H9 (cell line): ENCODE data around the gene ATXN7. TPM values are rescaled to one million over a fixed set of nuclear protein-coding genes. Genes with fewer than 3 reads are reported as not detected.

Experiments used
- DNase-seq: peaks from one replicate; pipeline ENCODE4 v3.0.0-alpha.2; 2017
- H2AFZ ChIP-seq: one replicate; pipeline ENCODE4 v1.6.1; 2013; ENCODE audit warnings: mild to moderate bottlenecking, low read length, control low read depth, moderate library complexity
- H2AK5ac ChIP-seq: 2 replicates; pipeline ENCODE4 v1.6.1; 2013; ENCODE audit warnings: low read length, control low read depth, mixed read lengths; ENCODE audit not compliant: insufficient read length
- H2BK120ac ChIP-seq: one replicate; pipeline ENCODE4 v1.6.1; 2013; ENCODE audit warnings: low read depth, mild to moderate bottlenecking, low read length, control low read depth, inconsistent platforms; ENCODE audit not compliant: poor library complexity, severe bottlenecking
- H2BK12ac ChIP-seq: 2 replicates; pipeline ENCODE4 v1.6.1; 2013; ENCODE audit warnings: low read length, control low read depth, mixed read lengths, low read depth; ENCODE audit not compliant: insufficient read length
- H2BK15ac ChIP-seq: 2 replicates; pipeline ENCODE4 v1.6.1; 2013; ENCODE audit warnings: low read depth, low read length, control low read depth
- H2BK20ac ChIP-seq: one replicate; pipeline ENCODE4 v1.6.1; 2013; ENCODE audit warnings: low read depth, mild to moderate bottlenecking, low read length, control low read depth, inconsistent platforms; ENCODE audit not compliant: poor library complexity, severe bottlenecking
- H2BK5ac ChIP-seq: 2 replicates; pipeline ENCODE4 v1.6.1; 2013; ENCODE audit warnings: low read length, control low read depth, mixed read lengths; ENCODE audit not compliant: insufficient read length
- H3K14ac ChIP-seq: 2 replicates; pipeline ENCODE4 v1.6.1; 2013; ENCODE audit warnings: low read length, control low read depth; ENCODE audit not compliant: insufficient read depth
- H3K18ac ChIP-seq: 2 replicates; pipeline ENCODE4 v1.6.1; 2013; ENCODE audit warnings: low read depth, mild to moderate bottlenecking, mixed read lengths, low read length, control low read depth; ENCODE audit not compliant: insufficient read length
- H3K23ac ChIP-seq: 2 replicates; pipeline ENCODE4 v1.6.1; 2013; ENCODE audit warnings: low read length, control low read depth, mixed read lengths, low read depth; ENCODE audit not compliant: insufficient read length
- H3K23me2 ChIP-seq: 2 replicates; pipeline ENCODE4 v1.6.1; 2013; ENCODE audit warnings: low read depth, mild to moderate bottlenecking, mixed read lengths, low read length, control low read depth; ENCODE audit not compliant: insufficient read length, poor library complexity, severe bottlenecking
- H3K27ac ChIP-seq: 2 replicates; pipeline ENCODE4 v1.5.1; 2013; ENCODE audit warnings: low read length, control low read depth, mixed read lengths, low read depth; ENCODE audit not compliant: insufficient read length
- H3K27me3 ChIP-seq: 2 replicates; pipeline ENCODE4 v1.6.1; 2013; ENCODE audit warnings: low read length, control low read depth, inconsistent platforms; ENCODE audit not compliant: insufficient read depth
- H3K4ac ChIP-seq: 2 replicates; pipeline ENCODE4 v1.6.1; 2013; ENCODE audit warnings: low read depth, mild to moderate bottlenecking, control low read depth, inconsistent platforms, low read length, moderate library complexity
- H3K4me1 ChIP-seq: 2 replicates; pipeline ENCODE4 v1.6.1; 2013; ENCODE audit warnings: low read length, control low read depth, inconsistent platforms; ENCODE audit not compliant: insufficient read depth
- H3K4me2 ChIP-seq: 2 replicates; pipeline ENCODE4 v1.6.1; 2013; ENCODE audit warnings: low read length, control low read depth, mixed read lengths; ENCODE audit not compliant: insufficient read length, insufficient read depth
- H3K56ac ChIP-seq: 2 replicates; pipeline ENCODE4 v1.6.1; 2013; ENCODE audit warnings: low read depth, mild to moderate bottlenecking, mixed read lengths, low read length, control low read depth; ENCODE audit not compliant: insufficient read length
- H3K79me1 ChIP-seq: 2 replicates; pipeline ENCODE4 v1.6.1; 2013; ENCODE audit warnings: low read depth, mild to moderate bottlenecking, moderate library complexity, low read length, control low read depth, inconsistent platforms; ENCODE audit not compliant: insufficient read depth, poor library complexity, severe bottlenecking
- H3K79me2 ChIP-seq: 2 replicates; pipeline ENCODE4 v1.6.1; 2013; ENCODE audit warnings: low read length, control low read depth, inconsistent platforms; ENCODE audit not compliant: insufficient read depth
- H3K9ac ChIP-seq: 2 replicates; pipeline ENCODE4 v1.6.1; 2013; ENCODE audit warnings: low read length, control low read depth, mixed read lengths; ENCODE audit not compliant: insufficient read length; ENCODE audit errors: extremely low read depth
- H3K9me3 ChIP-seq: one replicate; pipeline ENCODE4 v1.6.1; 2013; ENCODE audit warnings: low read depth, low read length, inconsistent platforms; ENCODE audit not compliant: control insufficient read depth
- H3T11ph ChIP-seq: one replicate; pipeline ENCODE4 v1.6.1; 2013; ENCODE audit warnings: mild to moderate bottlenecking, low read length, control low read depth, inconsistent platforms
- H4K20me1 ChIP-seq: one replicate; pipeline ENCODE4 v1.6.1; 2013; ENCODE audit not compliant: control insufficient read depth, insufficient read length, insufficient read depth
- H4K5ac ChIP-seq: 2 replicates; pipeline ENCODE4 v1.6.1; 2013; ENCODE audit warnings: low read depth, mild to moderate bottlenecking, mixed read lengths, low read length, control low read depth; ENCODE audit not compliant: insufficient read length
- H4K8ac ChIP-seq: replicated peaks from 2 replicates; pipeline ENCODE4 v1.6.1; 2013; ENCODE audit warnings: low read length, control low read depth, mixed read lengths, low read depth; ENCODE audit not compliant: insufficient read length
- H4K91ac ChIP-seq: 2 replicates; pipeline ENCODE4 v1.6.1; 2013; ENCODE audit warnings: low read depth, mild to moderate bottlenecking, moderate library complexity, mixed read lengths, low read length, control low read depth; ENCODE audit not compliant: insufficient read length
- H3K27ac Mint-ChIP-seq, 3 experiments: 2 replicates in 2 of 3; 3 replicates in 1 of 3; pipeline ENCODE4 v1.8.0; 2020 to 2021; ENCODE audit warnings: mixed read lengths in 3 of 3, mild to moderate bottlenecking in 1 of 3, moderate library complexity in 1 of 3
- H3K27me3 Mint-ChIP-seq: 2 replicates; pipeline ENCODE4 v1.8.0; 2021; ENCODE audit warnings: low read depth, mild to moderate bottlenecking, moderate library complexity, mixed read lengths
- H3K36me3 Mint-ChIP-seq, 3 experiments: 2 replicates in 2 of 3; 3 replicates in 1 of 3; pipeline ENCODE4 v1.8.0; 2020 to 2021; ENCODE audit warnings: low read depth in 3 of 3, mixed read lengths in 3 of 3; ENCODE audit not compliant: insufficient read depth in 1 of 3
- H3K4me1 Mint-ChIP-seq, 2 experiments: 2 replicates each; pipeline ENCODE4 v1.8.0; 2020; ENCODE audit warnings: mixed read lengths in 2 of 2
- H3K4me3 Mint-ChIP-seq, 2 experiments: 2 replicates in 1 of 2; 3 replicates in 1 of 2; pipeline ENCODE4 v1.8.0; 2020 to 2021; ENCODE audit warnings: mild to moderate bottlenecking in 2 of 2, mixed read lengths in 2 of 2, moderate library complexity in 1 of 2
- H3K9me3 Mint-ChIP-seq, 2 experiments: 2 replicates in 1 of 2; 3 replicates in 1 of 2; pipeline ENCODE4 v1.8.0; 2020; ENCODE audit warnings: mild to moderate bottlenecking in 2 of 2, mixed read lengths in 2 of 2, moderate library complexity in 1 of 2
- WGBS: extraction: QIAGEN DNeasy Blood & Tissue Kit; methylation state at CpG from one replicate; pipeline ENCODE4 v1.1.7; 2013; ENCODE audit warnings: missing lambda C conversion rate, low lambda C conversion rate, mixed read lengths; ENCODE audit not compliant: insufficient read length; ENCODE audit errors: extremely low coverage; 5-methylcytosine and 5-hydroxymethylcytosine counted together
- total RNA-seq: library from RNA; stranded (reverse); gene quantifications from 2 replicates; pipeline ENCODE4 v1.2.1, GENCODE V29; 2021
- TF ChIP-seq, protein P1 (sequence below): fragments of 200-600 bp; sonication (generic); conservative IDR thresholded peaks from 3 replicates; pipeline ENCODE4 v1.8.0; 2021; ENCODE audit warnings: antibody characterized with exemption, mild to moderate bottlenecking

ATXN7 gene
- total RNA-seq, 1 experiment from 2014 or later: 21.5 TPM

DNA sequence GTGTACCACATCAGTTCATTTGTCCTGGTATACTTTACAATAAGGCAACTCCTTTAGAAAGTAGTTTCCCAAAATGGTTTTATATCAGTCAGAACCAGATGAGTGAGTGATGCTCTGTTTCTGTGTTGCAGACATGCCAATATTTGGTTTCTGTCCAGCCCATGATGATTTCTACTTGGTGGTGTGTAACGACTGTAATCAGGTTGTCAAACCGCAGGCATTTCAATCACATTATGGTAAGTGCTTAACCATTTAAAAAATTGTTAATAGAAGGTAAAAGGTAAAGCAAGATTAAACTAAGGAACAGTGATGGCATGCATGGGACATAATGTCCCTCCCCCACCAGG lies 88.6 kb downstream of the ATXN7 start:
- Histone ChIP-seq H2BK20ac (no peak overlapping the region), H3K27me3 (no peaks in the 10 kb centered on the region), H3K23ac (no peak overlapping the region), H3K4ac (no peak overlapping the region), H4K8ac (no peak overlapping the region), H3K27ac (no peak overlapping the region), H3T11ph (no peak overlapping the region), H3K23me2 (no peaks in the 10 kb centered on the region), H3K14ac (no peak overlapping the region), H3K9me3 (no peaks in the 10 kb centered on the region), H3K79me2 (no peaks in the 10 kb centered on the region), H2BK5ac (no peak overlapping the region), H3K4me2 (no peak overlapping the region), H2BK15ac (no peak overlapping the region), H2AFZ (no peak overlapping the region), H3K79me1 (no peaks in the 10 kb centered on the region), H4K20me1 (no peaks in the 10 kb centered on the region), H4K5ac (no peak overlapping the region), H4K91ac (no peak overlapping the region), H2BK12ac (no peak overlapping the region), H2AK5ac (no peak overlapping the region), H3K4me1 (peaks cover 4% of the 10 kb centered on the region), H3K9ac (no peak overlapping the region), H3K18ac (no peak overlapping the region), H2BK120ac (no peak overlapping the region), H3K56ac (no peak overlapping the region)
- Mint-ChIP-seq H3K27ac (no peak overlapping the region), H3K27me3 (no peaks in the 10 kb centered on the region), H3K36me3 (peaks cover 0 to 7% (median 5%) of the 10 kb centered on the region in 3 experiments; a peak in 3 of 7 replicates), H3K4me1 (peaks cover 31 to 51% of the 10 kb centered on the region in 2 experiments), H3K9me3 (no peaks in the 10 kb centered on the region), H3K4me3 (no peak overlapping the region)
- DNase-seq: no peak
- no CpG with 5 or more reads among the region's 2 CpGs for WGBS
- TF ChIP-seq, protein P1, sequence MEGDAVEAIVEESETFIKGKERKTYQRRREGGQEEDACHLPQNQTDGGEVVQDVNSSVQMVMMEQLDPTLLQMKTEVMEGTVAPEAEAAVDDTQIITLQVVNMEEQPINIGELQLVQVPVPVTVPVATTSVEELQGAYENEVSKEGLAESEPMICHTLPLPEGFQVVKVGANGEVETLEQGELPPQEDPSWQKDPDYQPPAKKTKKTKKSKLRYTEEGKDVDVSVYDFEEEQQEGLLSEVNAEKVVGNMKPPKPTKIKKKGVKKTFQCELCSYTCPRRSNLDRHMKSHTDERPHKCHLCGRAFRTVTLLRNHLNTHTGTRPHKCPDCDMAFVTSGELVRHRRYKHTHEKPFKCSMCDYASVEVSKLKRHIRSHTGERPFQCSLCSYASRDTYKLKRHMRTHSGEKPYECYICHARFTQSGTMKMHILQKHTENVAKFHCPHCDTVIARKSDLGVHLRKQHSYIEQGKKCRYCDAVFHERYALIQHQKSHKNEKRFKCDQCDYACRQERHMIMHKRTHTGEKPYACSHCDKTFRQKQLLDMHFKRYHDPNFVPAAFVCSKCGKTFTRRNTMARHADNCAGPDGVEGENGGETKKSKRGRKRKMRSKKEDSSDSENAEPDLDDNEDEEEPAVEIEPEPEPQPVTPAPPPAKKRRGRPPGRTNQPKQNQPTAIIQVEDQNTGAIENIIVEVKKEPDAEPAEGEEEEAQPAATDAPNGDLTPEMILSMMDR: no peak
